ENCODE measurements around the gene TOR1A. TPM values are rescaled to one million over a fixed set of nuclear protein-coding genes. Genes with fewer than 3 reads are reported as not detected.
A peak's percentile ranks its signal among the peaks of the same experiment; 100 is the strongest.

TOR1A gene
- total and polyA plus RNA-seq, 8 donors: 8.9 to 17.5 (median 12.2) TPM

GRCh38 chr9:129836311-129837007 is 12.5 kb upstream of the TOR1A start:
- intact Hi-C loops (cut with DNase I): no loop called here
- DNase-seq (no peak), ATAC-seq (no peak), FAIRE-seq (no peak)
- H3K27ac ChIP-seq: no peak overlapping the region
- peaks cover 0 to 15% (median 5%) of the 10 kb centered on the region in 3 donors for H3K4me1 ChIP-seq
- H3K4me3 ChIP-seq: peak overlapping the region in 3 of 4 donors; percentile 93 to 99 (median 98)
- H3K36me3 ChIP-seq: peaks cover 0 to 9% (median 0%) of the 10 kb centered on the region in 3 donors
- H3K27me3 ChIP-seq: no peaks in the 10 kb centered on the region
- TF ChIP-seq CTCF (IDR thresholded peaks at IDR 0.05): no peak
- no peaks in the 10 kb centered on the region for H3K9me3 ChIP-seq
- WGBS, 2 donors: 32 to 38% methylated on average over 16 of the region's 16 CpGs

GRCh38 chr9:129835860-129836223 is 11.9 kb upstream of the TOR1A start:
- no peak for ATAC-seq
- FAIRE-seq: no peak
- no peaks in the 10 kb centered on the region for H3K27me3 ChIP-seq
- H3K4me1 ChIP-seq: peaks cover 0 to 15% (median 5%) of the 10 kb centered on the region in 3 donors
- intact Hi-C loops (cut with DNase I): no loop called here
- peak overlapping the region; percentile 73 to 83 (median 78) for H3K27ac ChIP-seq
- WGBS, 2 donors: 0 to 1% methylated on average over 19 of the region's 19 CpGs
- TF ChIP-seq CTCF (IDR thresholded peaks at IDR 0.05): no peak
- H3K9me3 ChIP-seq: no peaks in the 10 kb centered on the region
- peaks cover 0 to 13% (median 4%) of the 10 kb centered on the region in 3 donors for H3K36me3 ChIP-seq
- DNase-seq: no peak
- H3K4me3 ChIP-seq: peak overlapping the region; percentile 93 to 99 (median 98)

DNA sequence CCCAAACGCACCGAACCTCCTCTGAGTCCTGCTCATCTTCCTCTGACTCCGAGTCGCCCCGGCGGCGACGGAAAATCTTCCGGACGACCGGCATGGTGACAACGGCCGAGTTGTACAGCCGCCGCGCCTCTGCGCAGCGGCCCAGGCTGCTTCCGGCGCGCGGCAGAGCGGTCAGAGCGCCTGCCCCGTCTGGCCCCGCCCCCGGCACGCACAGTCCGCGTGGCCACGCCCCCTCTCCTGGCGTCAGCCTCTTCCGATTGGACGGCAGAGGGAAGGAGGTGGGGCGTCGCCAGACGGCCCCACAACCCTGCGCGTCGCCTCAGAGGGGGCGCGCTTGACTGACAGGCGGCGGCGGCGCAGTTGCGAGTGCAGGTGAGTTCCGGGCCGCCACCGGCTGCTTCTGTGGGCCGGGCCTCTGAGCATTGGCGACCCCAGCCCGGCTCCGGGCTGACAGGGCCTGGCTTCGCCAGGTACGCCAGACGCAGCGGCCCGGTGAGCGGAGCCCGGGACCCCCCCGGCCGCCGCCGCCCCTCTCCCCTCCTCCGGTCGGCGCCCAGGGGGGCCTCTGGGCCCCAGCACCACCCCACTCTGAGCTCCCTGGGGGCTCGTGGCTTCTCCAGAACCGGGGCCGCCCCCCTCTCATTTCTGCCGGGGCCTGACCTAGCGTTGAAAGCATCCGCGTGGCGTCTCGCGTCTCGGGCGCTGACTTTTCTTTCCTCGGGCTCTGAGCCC is 11.4 kb upstream of the TOR1A start, which contains the start of the genes C9orf78 and USP20:
Gene C9orf78 (minus strand): TSS at position 148 of the 732 bp plus-strand sequence. CDS start 54 bp downstream, at position 94.
Gene USP20 (plus strand): TSS at position 331 of the 732 bp plus-strand sequence. CDS start 17,098 bp downstream, outside the sequence.
- FAIRE-seq: no peak
- ATAC-seq: peak; percentile 97 to 99 (median 98)
- peak; percentile 95 to 100 (median 98) for DNase-seq
- 1% methylated on average over 61 to 81 of the region's 81 CpGs for WGBS, 2 donors
- intact Hi-C loops (cut with DNase I): no loop called here
- Histone ChIP-seq H3K4me1 (peaks cover 0 to 15% (median 5%) of the 10 kb centered on the region in 3 donors), H3K27ac (peak within 1 kb of the TSS; percentile 73 to 83 (median 78)), H3K36me3 (peaks cover 0 to 13% (median 4%) of the 10 kb centered on the region in 3 donors), H3K9me3 (no peaks in the 10 kb centered on the region), H3K4me3 (peak within 1 kb of the TSS; percentile 93 to 99 (median 98)), H3K27me3 (no peaks in the 10 kb centered on the region)
- TF ChIP-seq CTCF (IDR thresholded peaks at IDR 0.05): no peak

DNA sequence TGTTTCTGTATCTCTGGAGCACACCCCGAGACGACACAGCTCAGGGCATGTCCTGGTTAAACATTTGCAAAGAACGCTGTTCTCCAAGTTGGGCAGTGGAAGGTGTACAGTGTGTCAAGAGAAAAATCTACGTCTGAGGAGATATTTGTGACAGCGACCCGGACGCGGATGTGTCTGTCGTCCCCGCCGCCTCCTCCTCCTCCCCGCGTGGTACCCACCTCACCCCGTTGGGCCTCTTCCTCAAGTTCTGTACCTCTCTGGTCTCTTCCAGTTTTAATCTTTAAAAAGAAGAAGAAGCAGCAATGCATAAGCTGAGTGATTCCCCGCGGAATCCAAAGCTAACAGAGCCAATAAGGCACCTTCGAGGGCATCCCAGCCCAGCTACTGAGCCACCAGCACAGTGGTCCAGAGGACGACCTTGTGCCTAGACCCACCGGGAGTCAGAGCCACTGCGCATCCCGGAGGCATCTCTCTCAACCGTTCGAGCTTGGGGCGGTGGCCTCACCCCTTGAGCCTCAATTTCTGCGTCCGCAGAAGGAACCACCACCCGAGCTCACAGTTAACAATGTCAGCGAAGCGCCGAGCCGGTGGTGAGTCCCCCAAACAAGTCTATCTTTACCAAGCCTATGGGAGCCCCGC is 10.7 kb upstream of the TOR1A start:
- FAIRE-seq (no peak), DNase-seq (no peak), ATAC-seq (peak; percentile 14 to 19 (median 14))
- intact Hi-C loops (cut with DNase I): no loop called here
- WGBS, 2 donors: 1% methylated on average over 30 to 32 of the region's 32 CpGs
- Histone ChIP-seq H3K4me1 (peaks cover 0 to 15% (median 5%) of the 10 kb centered on the region in 3 donors), H3K4me3 (peak overlapping the region; percentile 93 to 99 (median 98)), H3K27me3 (no peaks in the 10 kb centered on the region), H3K27ac (peak overlapping the region; percentile 73 to 83 (median 78)), H3K36me3 (peaks cover 2 to 19% (median 4%) of the 10 kb centered on the region in 3 donors), H3K9me3 (no peaks in the 10 kb centered on the region)
- TF ChIP-seq CTCF (IDR thresholded peaks at IDR 0.05): no peak

All from pancreas (tissue), 10 donors.